ENCODE data around the gene PDCD1LG2. TPM values are rescaled to one million over a fixed set of nuclear protein-coding genes. Genes with fewer than 3 reads are reported as not detected.

PDCD1LG2 gene
- total RNA-seq, 1 experiment from 2014 or later: not detected

DNA sequence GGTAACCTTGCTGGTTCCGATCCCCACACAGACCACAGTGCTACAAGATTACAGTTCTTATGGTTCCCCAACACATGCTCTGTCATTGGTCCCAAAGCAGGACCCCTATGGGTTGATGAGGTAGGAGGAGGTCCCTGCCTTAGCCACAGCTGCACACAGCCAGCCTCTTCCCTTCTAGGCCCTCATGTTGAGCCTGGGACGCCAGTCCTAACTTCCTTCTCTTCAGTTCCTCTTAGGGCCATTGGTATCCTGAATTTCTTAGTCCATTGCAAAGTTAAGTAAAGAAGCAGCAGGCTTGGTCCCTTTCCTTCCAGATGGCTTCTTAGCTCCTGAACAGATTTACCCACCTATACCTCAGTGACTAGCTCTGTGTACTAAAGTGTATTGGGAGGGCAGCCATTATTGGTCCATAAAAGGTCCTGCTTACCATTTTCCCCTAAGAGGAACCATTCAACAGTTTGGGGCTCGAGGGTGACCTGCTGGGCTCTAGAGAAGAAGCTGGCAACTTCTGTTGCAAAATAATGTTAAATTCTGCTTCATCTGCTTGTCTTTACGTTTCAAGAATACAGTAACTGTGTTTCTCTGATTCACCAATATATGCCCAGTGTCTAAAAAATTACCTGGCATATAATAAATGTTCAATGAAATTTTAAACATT lies 50.2 kb downstream of the PDCD1LG2 start:
- Mint-ChIP-seq H3K4me1 (peaks cover 3 to 9% of the 10 kb centered on the region in 2 experiments; a peak in 3 of 4 replicates), H3K4me3 (no peak overlapping the region), H3K27ac (no peak overlapping the region), H3K9me3 (peaks cover 0 to 6% of the 10 kb centered on the region in 2 experiments; a peak in 2 of 5 replicates), H3K36me3 (ENCODE audit: insufficient read depth in 1 of 3, low read depth in 3 of 3) (no peaks in the 10 kb centered on the region), H3K27me3 (ENCODE audit: low read depth) (peaks cover 64% of the 10 kb centered on the region)
- H3T11ph ChIP-seq (ENCODE audit: low read length): no peak overlapping the region
- H2AK5ac ChIP-seq (ENCODE audit: insufficient read length, low read length): no peak overlapping the region
- no peak overlapping the region for H4K91ac ChIP-seq (ENCODE audit: insufficient read length, low read depth, low read length)
- H4K20me1 ChIP-seq (ENCODE audit: control insufficient read depth, insufficient read depth, insufficient read length): no peaks in the 10 kb centered on the region
- H2BK120ac ChIP-seq (ENCODE audit: low read depth, low read length, poor library complexity, severe bottlenecking): no peak overlapping the region
- H3K4me1 ChIP-seq (ENCODE audit: insufficient read depth, low read length): no peaks in the 10 kb centered on the region
- no CpG with 5 or more reads among the region's 4 CpGs for WGBS (ENCODE audit: extremely low coverage, insufficient read length, low lambda C conversion rate)
- no peak overlapping the region for H4K5ac ChIP-seq (ENCODE audit: insufficient read length, low read depth, low read length)
- H2AFZ ChIP-seq (ENCODE audit: low read length): no peak overlapping the region
- no peak overlapping the region for H3K14ac ChIP-seq (ENCODE audit: insufficient read depth, low read length)
- H3K79me1 ChIP-seq (ENCODE audit: insufficient read depth, low read depth, low read length, poor library complexity, severe bottlenecking): no peaks in the 10 kb centered on the region
- H3K56ac ChIP-seq (ENCODE audit: insufficient read length, low read depth, low read length): no peak overlapping the region
- H2BK20ac ChIP-seq (ENCODE audit: low read depth, low read length, poor library complexity, severe bottlenecking): no peak overlapping the region
- no peak overlapping the region for H2BK15ac ChIP-seq (ENCODE audit: low read depth, low read length)
- no peak overlapping the region for H3K9ac ChIP-seq (ENCODE audit: extremely low read depth, insufficient read length, low read length)
- TF ChIP-seq, protein P1, sequence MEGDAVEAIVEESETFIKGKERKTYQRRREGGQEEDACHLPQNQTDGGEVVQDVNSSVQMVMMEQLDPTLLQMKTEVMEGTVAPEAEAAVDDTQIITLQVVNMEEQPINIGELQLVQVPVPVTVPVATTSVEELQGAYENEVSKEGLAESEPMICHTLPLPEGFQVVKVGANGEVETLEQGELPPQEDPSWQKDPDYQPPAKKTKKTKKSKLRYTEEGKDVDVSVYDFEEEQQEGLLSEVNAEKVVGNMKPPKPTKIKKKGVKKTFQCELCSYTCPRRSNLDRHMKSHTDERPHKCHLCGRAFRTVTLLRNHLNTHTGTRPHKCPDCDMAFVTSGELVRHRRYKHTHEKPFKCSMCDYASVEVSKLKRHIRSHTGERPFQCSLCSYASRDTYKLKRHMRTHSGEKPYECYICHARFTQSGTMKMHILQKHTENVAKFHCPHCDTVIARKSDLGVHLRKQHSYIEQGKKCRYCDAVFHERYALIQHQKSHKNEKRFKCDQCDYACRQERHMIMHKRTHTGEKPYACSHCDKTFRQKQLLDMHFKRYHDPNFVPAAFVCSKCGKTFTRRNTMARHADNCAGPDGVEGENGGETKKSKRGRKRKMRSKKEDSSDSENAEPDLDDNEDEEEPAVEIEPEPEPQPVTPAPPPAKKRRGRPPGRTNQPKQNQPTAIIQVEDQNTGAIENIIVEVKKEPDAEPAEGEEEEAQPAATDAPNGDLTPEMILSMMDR (conservative IDR thresholded peaks at IDR 0.05): no peak
- H3K27me3 ChIP-seq (ENCODE audit: insufficient read depth, low read length): no peaks in the 10 kb centered on the region; the same call in 1 of the 2 replicates
- H3K27ac ChIP-seq (ENCODE audit: insufficient read length, low read depth, low read length): no peak overlapping the region
- H3K23ac ChIP-seq (ENCODE audit: insufficient read length, low read depth, low read length): no peak overlapping the region
- no peak overlapping the region for H4K8ac ChIP-seq (replicated peaks; ENCODE audit: insufficient read length, low read depth, low read length)
- no peaks in the 10 kb centered on the region for H3K23me2 ChIP-seq (ENCODE audit: insufficient read length, low read depth, low read length, poor library complexity, severe bottlenecking)
- H3K9me3 ChIP-seq (ENCODE audit: control insufficient read depth, low read depth, low read length): no peaks in the 10 kb centered on the region
- no peak for DNase-seq
- no peak overlapping the region for H3K4me2 ChIP-seq (ENCODE audit: insufficient read depth, insufficient read length, low read length)
- H2BK12ac ChIP-seq (ENCODE audit: insufficient read length, low read depth, low read length): no peak overlapping the region
- no peak overlapping the region for H2BK5ac ChIP-seq (ENCODE audit: insufficient read length, low read length)
- no peak overlapping the region for H3K4ac ChIP-seq (ENCODE audit: low read depth, low read length)
- no peak overlapping the region for H3K18ac ChIP-seq (ENCODE audit: insufficient read length, low read depth, low read length)
- no peaks in the 10 kb centered on the region for H3K79me2 ChIP-seq (ENCODE audit: insufficient read depth, low read length)
